B cell (primary cell): ENCODE results near the gene ZNF750. TPM values are rescaled to one million over a fixed set of nuclear protein-coding genes. Genes with fewer than 3 reads are reported as not detected.

Experiments
- ATAC-seq: fragments of 200-7000 bp; cut with Tn5 transposase; one replicate; pipeline ENCODE4 v1.10.0; 2021; ENCODE audit warnings: low read depth, mild to moderate bottlenecking, moderate number of reproducible peaks, moderate library complexity
- CTCF ChIA-PET: fragments of 350-600 bp; sonication (Branson Sonifier 250); formaldehyde crosslinking; loops from one replicate; lab custom pipeline; 2021; ENCODE audit warnings: antibody characterized with exemption, inconsistent platforms; lab: Charles Lee
- POLR2A ChIA-PET: fragments of 350-600 bp; sonication (Branson Sonifier 250); formaldehyde crosslinking; loops from one replicate; lab custom pipeline; 2021; ENCODE audit warnings: antibody characterized with exemption; lab: Charles Lee
- DNase-seq: peaks from one replicate; pipeline ENCODE4 v3.0.0; 2013
- H2AFZ ChIP-seq: 2 replicates; pipeline ENCODE4 v1.6.1; 2012; ENCODE audit warnings: mild to moderate bottlenecking, low read depth, low read length; ENCODE audit not compliant: insufficient read depth, poor library complexity, severe bottlenecking
- H3K27ac ChIP-seq, 2 donors: 1 replicate in 1 of 2; 2 replicates in 1 of 2; pipeline ENCODE4 v1.5.1; 2012 to 2013; ENCODE audit warnings: low read length in 2 of 2, mild to moderate bottlenecking in 2 of 2, moderate library complexity in 1 of 2
- H3K27me3 ChIP-seq, 4 experiments: fragments of 200-600 bp in 1 of 4; sonication (generic) in 1 of 4; replicated peaks in 1 of 4; 1 replicate in 2 of 4; 2 replicates in 2 of 4; pipeline versions ENCODE4 v1.6.1 to v1.7.0; 2013 to 2016; ENCODE audit warnings: low read length in 3 of 4, mild to moderate bottlenecking in 2 of 4, mixed read lengths in 1 of 4, moderate library complexity in 1 of 4; ENCODE audit not compliant: insufficient read depth in 4 of 4, control insufficient read depth in 3 of 4; ENCODE audit errors: control extremely low read depth in 1 of 4
- H3K36me3 ChIP-seq, 2 experiments: replicated peaks in 1 of 2; 1 replicate in 1 of 2; 2 replicates in 1 of 2; pipeline versions ENCODE4 v1.6.1 to v1.7.1; 2013; ENCODE audit warnings: low read length in 1 of 2; ENCODE audit not compliant: insufficient read depth in 2 of 2, control insufficient read depth in 1 of 2; ENCODE audit errors: control extremely low read depth in 1 of 2, extremely low read depth in 1 of 2
- H3K4me1 ChIP-seq, 2 donors: fragments of 200-600 bp in 1 of 2; sonication (generic) in 1 of 2; 1 replicate in 1 of 2; 2 replicates in 1 of 2; pipeline versions ENCODE4 v1.5.1 to v1.6.1; 2013 to 2017; ENCODE audit warnings: low read length in 2 of 2; ENCODE audit not compliant: control insufficient read depth in 2 of 2, insufficient read depth in 2 of 2
- H3K4me2 ChIP-seq: replicated peaks from 2 replicates; pipeline ENCODE3; 2012; ENCODE audit warnings: mild to moderate bottlenecking, low read depth, low read length; ENCODE audit not compliant: poor library complexity, severe bottlenecking
- H3K4me3 ChIP-seq, 5 experiments: fragments of 200-600 bp in 1 of 5; sonication (generic) in 1 of 5; 1 replicate in 3 of 5; 2 replicates in 2 of 5; pipeline versions ENCODE4 v1.5.1 to v1.7.0; 2011 to 2016; ENCODE audit warnings: low read length in 4 of 5, mild to moderate bottlenecking in 4 of 5, low read depth in 2 of 5, control low read depth in 1 of 5, moderate library complexity in 1 of 5; ENCODE audit not compliant: insufficient read depth in 1 of 5; ENCODE audit errors: control extremely low read depth in 1 of 5, extremely low read depth in 1 of 5
- H3K79me2 ChIP-seq: fragments of 200-600 bp; sonication (generic); one replicate; pipeline ENCODE4 v1.6.0; 2016; ENCODE audit warnings: low read length; ENCODE audit not compliant: control insufficient read depth, insufficient read depth
- H3K9ac ChIP-seq: fragments of 200-600 bp; sonication (generic); 2 replicates; pipeline ENCODE4 v1.6.1; 2017; ENCODE audit warnings: mild to moderate bottlenecking, low read length, moderate library complexity
- H3K9me3 ChIP-seq, 3 donors: one replicate each; pipeline versions ENCODE4 v1.6.1 to v1.7.1; 2013; ENCODE audit warnings: low read length in 2 of 3; ENCODE audit not compliant: control insufficient read depth in 2 of 3, insufficient read depth in 1 of 3; ENCODE audit errors: control extremely low read depth in 1 of 3
- H4K20me1 ChIP-seq: 2 replicates; pipeline ENCODE4 v1.6.0; 2012; ENCODE audit warnings: mild to moderate bottlenecking, low read length; ENCODE audit not compliant: insufficient read depth, control insufficient read depth, poor library complexity, severe bottlenecking
- H3K27ac Mint-ChIP-seq: one replicate; pipeline ENCODE4 v1.8.0; 2021; ENCODE audit warnings: mixed read lengths
- H3K27me3 Mint-ChIP-seq: one replicate; pipeline ENCODE4 v1.8.0; 2021; ENCODE audit warnings: mixed read lengths
- H3K4me1 Mint-ChIP-seq: one replicate; pipeline ENCODE4 v1.8.0; 2021; ENCODE audit warnings: mixed read lengths
- H3K4me3 Mint-ChIP-seq: one replicate; pipeline ENCODE4 v1.8.0; 2021; ENCODE audit warnings: mixed read lengths
- H3K9me3 Mint-ChIP-seq: one replicate; pipeline ENCODE4 v1.8.0; 2022; ENCODE audit warnings: mixed read lengths; ENCODE audit not compliant: insufficient read depth
- CTCF ChIP-seq: fragments of 200-600 bp; IDR thresholded peaks from one replicate; pipeline ENCODE4 v1.8.0; 2022; ENCODE audit warnings: antibody characterized with exemption, mild to moderate bottlenecking
- EZH2 ChIP-seq: IDR thresholded peaks from 2 replicates; pipeline ENCODE4 v1.6.1; 2012; ENCODE audit warnings: borderline replicate concordance, low read depth, mild to moderate bottlenecking, moderate library complexity, low read length; ENCODE audit not compliant: insufficient read depth, poor library complexity, severe bottlenecking
- WGBS: methylation state at CpG from one replicate; pipeline ENCODE4 v1.1.5; 2013; ENCODE audit warnings: missing lambda C conversion rate; ENCODE audit not compliant: insufficient coverage; 5-methylcytosine and 5-hydroxymethylcytosine counted together
- intact Hi-C: fragments of 100-400 bp; cut with micrococcal nuclease; formaldehyde crosslinking; loops from one replicate; pipeline ENCODE4 v1.10.0; 2022
- polyA plus RNA-seq: library from polyadenylated mRNA; depleted of rRNA; stranded (reverse); fragments of >200 nt; gene quantifications from 2 replicates; pipeline ENCODE4 v1.2.3, GENCODE V29; 2012
- total RNA-seq, 2 donors: library from RNA; stranded (reverse); fragments of 120-200 nt in 1 of 2; gene quantifications; 1 replicate in 1 of 2; 2 replicates in 1 of 2; pipeline versions ENCODE4 v1.2.3 to v1.2.4, GENCODE V29; 2013 to 2022

The ZNF750 gene
- total and polyA plus RNA-seq, 2 donors (not counting 1 experiment from before 2014, with no cell fraction given): not detected

- POLR2A ChIA-PET: no interaction called here
- WGBS: 97% methylated on average over 13 of the region's 15 CpGs
- Histone ChIP-seq H2AFZ (no peak overlapping the region), H3K4me2 (no peak overlapping the region), H3K27me3 (no peaks in the 10 kb centered on the region), H3K36me3 (peaks cover 0 to 10% of the 10 kb centered on the region in 2 experiments), H3K4me3 (no peak overlapping the region), H3K9ac (no peak overlapping the region), H3K27ac (no peak overlapping the region), H4K20me1 (no peaks in the 10 kb centered on the region), H3K9me3 (no peaks in the 10 kb centered on the region), H3K79me2 (peaks cover 8% of the 10 kb centered on the region), H3K4me1 (no peaks in the 10 kb centered on the region)
- intact Hi-C loops: no loop called here
- no peaks in the 10 kb centered on the region for H3K9me3 Mint-ChIP-seq
- TF ChIP-seq CTCF: no peak
- no peak for TF ChIP-seq EZH2
- H3K4me3 Mint-ChIP-seq: no peak overlapping the region
- DNase-seq: no peak
- CTCF ChIA-PET: interaction anchor here (0.7 kb wide), 1 partner anchor 14 kb away, joined by 3 read pairs; no protein-coding TSS in a partner anchor
- H3K27me3 Mint-ChIP-seq: no peaks in the 10 kb centered on the region
- H3K27ac Mint-ChIP-seq: no peak overlapping the region
- ATAC-seq: no peak
- H3K4me1 Mint-ChIP-seq: no peaks in the 10 kb centered on the region
These were observed 45.7 kb downstream of the ZNF750 start for GRCh38 chr17:82793974-82794630.

GRCh38 chr17:82791532-82791931, 48.3 kb downstream of the ZNF750 start:
- intact Hi-C loops: no loop called here
- ATAC-seq: no peak
- Histone ChIP-seq H2AFZ (no peak overlapping the region), H3K4me1 (no peaks in the 10 kb centered on the region), H4K20me1 (peaks cover 7% of the 10 kb centered on the region), H3K4me2 (no peak overlapping the region), H3K9ac (no peak overlapping the region), H3K9me3 (no peaks in the 10 kb centered on the region), H3K27ac (no peak overlapping the region), H3K79me2 (peaks cover 8% of the 10 kb centered on the region), H3K36me3 (peaks cover 0 to 8% of the 10 kb centered on the region in 2 experiments), H3K4me3 (no peak overlapping the region), H3K27me3 (no peaks in the 10 kb centered on the region)
- Mint-ChIP-seq H3K4me1 (peaks cover 3% of the 10 kb centered on the region), H3K4me3 (no peak overlapping the region), H3K27me3 (no peaks in the 10 kb centered on the region), H3K27ac (no peak overlapping the region), H3K9me3 (no peaks in the 10 kb centered on the region)
- WGBS: 93% methylated on average over 12 of the region's 12 CpGs
- ChIA-PET CTCF (interaction anchor here (1.8 kb wide), 1 partner anchor 9 kb away, joined by 5 read pairs; no protein-coding TSS in a partner anchor), POLR2A (no interaction called here)
- TF ChIP-seq CTCF: no peak
- no peak for TF ChIP-seq EZH2
- no peak for DNase-seq
